Memory B cell (primary cell): ENCODE data around the gene GFOD1.
A peak's percentile ranks its signal among the peaks of the same experiment; 100 is the strongest.
"Not testable (repeated sequence)": the region's sequence is repeated elsewhere in the genome, so short reads cannot be mapped to it uniquely, and the experiment has no call there.

Source experiments
- ATAC-seq: fragments of 150-1000 bp; cut with Tn5 transposase; 2 replicates; pipeline ENCODE4 v1.10.0; 2021; ENCODE audit warnings: low read depth, mild to moderate bottlenecking, moderate library complexity
- DNase-seq, 2 donors: peaks; one replicate each; pipeline ENCODE4 v3.0.0; 2022; ENCODE audit warnings: low spot score in 2 of 2
- H3K27ac Mint-ChIP-seq: one replicate; pipeline ENCODE4 v1.8.0; 2022; ENCODE audit warnings: mild to moderate bottlenecking, moderate library complexity, mixed read lengths
- H3K27me3 Mint-ChIP-seq: one replicate; pipeline ENCODE4 v1.8.0; 2022; ENCODE audit warnings: mixed read lengths
- H3K36me3 Mint-ChIP-seq: one replicate; pipeline ENCODE4 v1.8.0; 2022; ENCODE audit warnings: mild to moderate bottlenecking, mixed read lengths
- H3K4me1 Mint-ChIP-seq: one replicate; pipeline ENCODE4 v1.8.0; 2022; ENCODE audit warnings: mixed read lengths
- H3K4me3 Mint-ChIP-seq: one replicate; pipeline ENCODE4 v1.8.0; 2022; ENCODE audit warnings: mild to moderate bottlenecking, moderate library complexity, mixed read lengths
- H3K9me3 Mint-ChIP-seq: one replicate; pipeline ENCODE4 v1.8.0; 2022; ENCODE audit warnings: mixed read lengths

The GFOD1 gene

DNA sequence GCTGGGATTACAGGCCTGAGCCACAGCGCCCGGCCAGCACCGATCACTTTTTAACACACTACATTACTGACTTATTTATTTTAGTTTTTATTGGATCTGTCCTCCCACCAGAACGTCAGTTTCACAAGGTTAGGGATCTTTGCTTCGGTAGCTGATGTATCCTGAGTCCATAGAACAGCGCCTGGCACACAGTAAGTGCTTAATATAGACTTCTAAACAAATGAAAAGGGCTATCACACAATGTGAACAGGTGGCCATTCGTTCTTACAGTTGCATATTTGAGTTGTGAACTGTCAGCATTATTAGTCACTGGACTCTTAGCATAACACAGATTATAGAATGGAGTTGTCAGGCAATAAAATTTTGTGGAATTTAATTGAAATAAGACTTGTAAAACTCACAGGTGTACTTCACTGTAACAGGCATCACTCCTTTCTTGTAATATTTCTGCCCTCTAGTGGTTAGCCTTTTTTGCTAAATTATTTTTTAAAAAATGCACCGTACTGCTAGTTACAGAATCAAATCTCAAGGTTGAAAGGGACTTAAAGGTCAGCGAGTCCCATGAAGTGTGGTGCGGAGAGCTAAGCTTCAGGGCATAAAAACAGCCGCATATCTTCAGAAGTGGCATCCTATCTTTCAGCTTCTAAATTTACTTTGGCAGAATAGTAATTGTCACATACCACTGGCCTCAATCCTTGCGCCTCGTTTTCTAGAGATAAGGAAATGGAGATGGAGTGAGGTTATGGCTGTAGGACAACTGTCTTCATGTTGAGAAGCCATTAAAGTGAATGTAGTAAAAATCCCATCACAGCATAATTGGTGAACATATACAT lies 155.7 kb downstream of the GFOD1 start:
- no peak overlapping the region for H3K4me3 Mint-ChIP-seq
- H3K27ac Mint-ChIP-seq: no peak overlapping the region
- ATAC-seq (no peak), DNase-seq (peak in 1 of 2 donors; percentile 49)
- no peaks in the 10 kb centered on the region for H3K9me3 Mint-ChIP-seq
- no peaks in the 10 kb centered on the region for H3K36me3 Mint-ChIP-seq
- peaks cover 15% of the 10 kb centered on the region for H3K4me1 Mint-ChIP-seq
- peaks cover 2% of the 10 kb centered on the region for H3K27me3 Mint-ChIP-seq

DNA sequence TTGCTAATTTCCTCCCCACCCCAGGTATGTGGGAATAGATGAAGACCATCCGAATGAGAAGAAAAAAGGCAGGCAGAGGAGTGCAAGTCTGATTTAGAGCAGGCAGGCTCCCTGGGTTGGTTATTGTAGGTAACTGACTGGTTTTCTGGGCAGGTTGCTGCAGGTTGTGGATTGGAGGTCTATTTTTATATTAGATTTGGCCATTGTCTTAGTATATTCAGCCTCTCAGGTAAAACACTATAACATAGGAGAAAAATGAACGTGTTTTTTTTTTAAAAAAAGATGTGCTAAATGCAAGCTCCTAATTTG lies 158.6 kb downstream of the GFOD1 start:
- Mint-ChIP-seq H3K9me3 (no peaks in the 10 kb centered on the region), H3K36me3 (peaks cover 4% of the 10 kb centered on the region), H3K4me1 (peaks cover 13% of the 10 kb centered on the region), H3K27ac (peak overlapping the region; percentile 96), H3K27me3 (peaks cover 2% of the 10 kb centered on the region), H3K4me3 (peak overlapping the region; percentile 94)
- no peak for ATAC-seq
- no peak for DNase-seq

DNA sequence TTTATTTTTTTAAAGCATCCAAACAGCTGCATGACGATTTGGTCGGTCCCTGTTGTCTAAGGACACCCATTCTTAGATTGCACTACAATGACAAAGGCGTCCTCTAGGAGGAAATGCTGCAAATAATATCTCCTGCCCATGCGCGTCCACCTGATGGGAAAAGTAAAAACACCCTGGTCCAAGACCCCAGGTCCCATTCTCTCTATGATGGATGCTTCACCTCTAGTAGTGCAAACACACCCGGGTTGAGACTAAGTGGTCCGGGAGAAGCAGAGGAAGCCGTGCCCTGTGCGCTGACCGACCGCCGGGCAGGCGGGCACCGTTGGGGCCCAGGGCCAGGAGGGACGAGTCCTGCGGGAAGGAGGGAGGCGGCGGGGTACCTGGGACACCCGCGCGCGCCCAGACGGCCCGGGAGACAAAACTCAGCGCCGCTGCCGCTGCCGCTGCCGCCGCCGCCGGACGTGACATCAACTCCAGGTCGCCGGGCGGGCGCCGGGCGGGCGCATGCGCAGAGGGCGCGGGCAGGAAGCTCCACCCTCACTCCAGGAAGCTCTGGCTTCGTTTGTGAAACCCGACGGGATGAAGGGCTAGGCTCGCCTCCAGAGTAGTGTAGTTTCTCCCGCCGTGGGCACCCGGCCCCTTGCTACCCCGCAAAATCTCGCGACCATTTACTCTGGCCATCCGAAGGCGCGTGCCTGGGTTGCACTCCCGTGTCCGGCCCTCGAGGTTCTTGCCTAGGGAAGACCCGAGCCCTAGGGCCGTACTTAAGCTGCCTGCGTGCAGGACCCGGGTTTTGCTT lies 159.1 kb downstream of the GFOD1 start, which contains the start of gene TBC1D7:
TSS of gene TBC1D7 (minus strand) at position 462 of the 799 bp plus-strand sequence. CDS start 1,639 bp downstream, outside the sequence.
- Mint-ChIP-seq H3K9me3 (no peaks in the 10 kb centered on the region), H3K27me3 (peaks cover 2% of the 10 kb centered on the region), H3K27ac (peak within 1 kb of the TSS; percentile 96), H3K4me1 (peaks cover 13% of the 10 kb centered on the region), H3K4me3 (peak within 1 kb of the TSS; percentile 94), H3K36me3 (peaks cover 9% of the 10 kb centered on the region)
- ATAC-seq (peak; percentile 88), DNase-seq (peak; percentile 92)

DNA sequence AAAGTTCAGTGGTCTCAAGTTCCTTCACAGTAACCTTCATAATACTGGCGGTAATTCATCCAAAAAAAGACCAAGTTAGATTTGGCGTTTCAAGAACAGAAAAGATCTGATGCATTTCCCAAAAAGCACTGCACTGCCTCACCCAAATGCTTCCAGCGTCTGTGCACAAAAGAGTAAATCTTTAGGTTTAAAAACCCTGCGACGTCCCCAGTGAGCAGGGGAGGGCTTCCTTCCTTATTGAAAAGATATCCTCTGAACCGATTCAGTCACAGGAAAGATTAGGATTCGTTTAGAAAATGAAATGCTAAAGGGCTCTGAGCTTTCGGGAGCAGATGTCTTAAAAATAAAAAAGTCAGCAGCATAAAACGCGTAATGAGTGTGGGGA lies 159.7 kb downstream of the GFOD1 start:
- peak; percentile 9 for ATAC-seq
- DNase-seq: no peak

DNA sequence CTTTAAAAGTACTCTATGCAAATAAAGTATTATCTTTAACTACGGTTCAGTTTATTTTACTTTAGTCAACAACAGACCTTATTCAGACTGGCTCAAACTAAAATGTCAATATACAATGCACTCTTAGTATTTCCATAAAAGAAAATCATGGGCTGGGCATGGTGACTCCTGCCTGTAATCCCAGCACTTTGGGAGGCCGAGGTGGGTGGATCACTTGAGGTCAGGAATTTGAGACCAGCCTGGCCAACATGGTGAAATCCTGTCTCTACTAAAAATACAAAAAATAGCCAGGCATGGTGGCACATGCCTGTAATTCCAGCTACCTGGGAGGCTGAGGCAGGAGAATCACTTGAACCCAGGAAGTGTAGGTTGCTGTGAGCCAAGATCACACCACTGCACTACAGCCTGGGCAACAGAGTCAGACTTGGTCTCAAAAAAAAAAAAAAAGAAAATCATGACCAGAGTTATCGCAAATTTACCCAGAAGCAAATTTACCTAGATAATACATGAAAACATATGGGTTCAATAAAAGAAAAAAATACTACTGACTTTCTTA lies 161.3 kb downstream of the GFOD1 start:
- not testable (repeated sequence) for H3K27ac Mint-ChIP-seq
- H3K36me3 Mint-ChIP-seq: peaks cover 18% of the 10 kb centered on the region

More for the DNA sequence above, 159.7 kb downstream of the GFOD1 start:
- H3K27ac Mint-ChIP-seq: peak overlapping the region; percentile 96
- H3K36me3 Mint-ChIP-seq: peaks cover 11% of the 10 kb centered on the region
- H3K4me1 Mint-ChIP-seq: peaks cover 13% of the 10 kb centered on the region
- H3K9me3 Mint-ChIP-seq: no peaks in the 10 kb centered on the region
- no peaks in the 10 kb centered on the region for H3K27me3 Mint-ChIP-seq
- H3K4me3 Mint-ChIP-seq: peak overlapping the region; percentile 94

DNA sequence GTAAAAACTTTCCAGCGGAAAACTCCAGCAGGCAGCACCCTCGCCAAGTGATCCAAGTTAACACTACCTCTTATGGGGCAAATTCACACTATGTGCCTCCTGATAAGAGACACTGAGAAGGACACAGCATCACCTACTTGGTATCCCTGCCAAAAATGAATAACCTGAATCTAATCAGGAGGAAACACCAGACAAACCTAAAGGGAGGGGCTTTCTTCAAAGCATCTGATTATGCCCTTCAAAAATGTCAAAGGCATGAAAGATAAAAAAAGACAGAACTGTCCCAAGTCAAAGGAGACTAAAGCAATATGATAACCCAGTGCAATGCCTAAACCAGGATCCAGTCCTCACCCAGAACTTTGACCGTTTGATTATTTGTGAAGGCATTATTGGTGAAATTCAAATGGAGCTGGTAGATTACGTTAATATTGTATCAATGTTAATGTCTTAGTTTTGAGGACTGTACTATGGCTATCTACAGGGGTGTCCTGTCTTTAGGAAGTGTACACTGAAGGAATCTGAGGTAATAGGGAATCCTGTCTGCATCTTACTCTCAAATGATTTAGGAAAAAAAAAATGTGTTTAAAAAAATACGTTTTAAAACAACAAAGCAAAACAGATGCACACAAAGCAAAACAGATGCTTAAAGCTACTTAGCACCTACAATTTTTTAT lies 167.4 kb downstream of the GFOD1 start:
- no peaks in the 10 kb centered on the region for H3K9me3 Mint-ChIP-seq
- peaks cover 43% of the 10 kb centered on the region for H3K36me3 Mint-ChIP-seq
- ATAC-seq (no peak), DNase-seq (no peak)
- H3K27me3 Mint-ChIP-seq: no peaks in the 10 kb centered on the region
- no peak overlapping the region for H3K27ac Mint-ChIP-seq
- H3K4me1 Mint-ChIP-seq: no peaks in the 10 kb centered on the region
- H3K4me3 Mint-ChIP-seq: no peak overlapping the region

More for the DNA sequence above, 161.3 kb downstream of the GFOD1 start:
- not testable (repeated sequence) for H3K9me3 Mint-ChIP-seq, H3K4me3 Mint-ChIP-seq, ATAC-seq, DNase-seq, H3K27me3 Mint-ChIP-seq
- H3K4me1 Mint-ChIP-seq: peaks cover 13% of the 10 kb centered on the region

DNA sequence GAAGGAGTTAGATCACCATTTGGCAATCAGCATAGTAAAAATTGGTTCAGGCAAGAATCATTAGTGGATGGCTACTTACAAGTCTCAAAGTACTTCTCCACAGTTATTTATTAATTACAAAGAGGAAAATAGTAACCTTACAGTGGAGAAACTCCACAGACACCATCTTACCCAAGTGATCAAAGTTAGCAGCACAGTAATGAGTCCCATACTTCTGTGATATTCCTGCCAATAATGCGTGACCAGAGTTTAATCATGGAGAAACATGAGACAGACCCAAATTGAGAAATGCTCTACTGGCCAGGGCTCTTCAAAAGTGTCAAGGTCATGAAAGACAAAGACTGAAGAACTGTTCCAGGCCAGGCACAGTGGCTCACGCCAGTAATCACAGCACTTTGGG lies 168.6 kb downstream of the GFOD1 start:
- Mint-ChIP-seq H3K36me3 (peaks cover 46% of the 10 kb centered on the region), H3K27me3 (no peaks in the 10 kb centered on the region), H3K4me3 (no peak overlapping the region), H3K4me1 (no peaks in the 10 kb centered on the region), H3K9me3 (no peaks in the 10 kb centered on the region), H3K27ac (no peak overlapping the region)
- no peak for DNase-seq
- no peak for ATAC-seq

DNA sequence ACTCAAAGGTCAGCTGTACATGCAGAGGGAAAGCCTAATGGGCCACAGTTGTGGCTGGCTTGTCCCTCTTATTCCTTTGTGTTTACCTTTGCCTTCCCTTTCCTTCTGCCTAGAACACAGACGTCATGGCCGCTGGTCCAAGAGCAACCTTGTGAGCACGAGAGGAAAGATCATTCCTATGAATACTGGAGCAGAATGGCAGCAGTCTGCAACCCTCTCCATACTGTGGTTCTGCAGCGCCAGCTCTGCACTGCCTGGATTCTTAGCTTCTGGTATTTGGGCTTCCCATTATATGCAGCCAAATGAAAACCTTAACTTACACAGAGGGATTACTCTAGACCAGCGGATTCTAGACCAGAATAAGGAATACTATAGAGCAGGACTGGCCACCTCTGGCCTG lies 171.5 kb downstream of the GFOD1 start:
- Mint-ChIP-seq H3K27me3 (no peaks in the 10 kb centered on the region), H3K27ac (no peak overlapping the region), H3K4me3 (no peak overlapping the region), H3K36me3 (peaks cover 39% of the 10 kb centered on the region), H3K9me3 (no peaks in the 10 kb centered on the region), H3K4me1 (peaks cover 3% of the 10 kb centered on the region)
- no peak for ATAC-seq
- DNase-seq: no peak

DNA sequence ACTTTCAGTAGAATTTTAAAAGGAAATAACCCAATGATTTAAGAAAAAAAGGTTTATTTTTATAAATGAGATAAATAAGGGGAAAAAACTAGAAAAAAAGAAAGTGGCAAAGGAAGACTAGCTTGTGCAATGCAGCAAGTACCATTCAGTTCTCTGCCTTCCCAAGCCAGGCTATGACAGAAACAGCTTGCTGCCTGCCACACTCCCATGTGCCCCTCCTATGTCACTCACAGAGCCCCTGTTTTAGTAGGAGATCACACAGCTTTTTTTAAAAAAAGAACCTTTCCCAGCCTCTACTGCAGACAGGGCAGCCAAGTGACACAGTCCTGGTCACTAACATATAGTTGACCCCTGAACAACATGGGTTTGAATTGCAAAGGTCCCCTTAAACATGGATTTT lies 172.6 kb downstream of the GFOD1 start:
- no peak overlapping the region for H3K4me3 Mint-ChIP-seq
- no peak for DNase-seq
- no peak for ATAC-seq
- no peaks in the 10 kb centered on the region for H3K9me3 Mint-ChIP-seq
- H3K36me3 Mint-ChIP-seq: peaks cover 35% of the 10 kb centered on the region
- H3K27ac Mint-ChIP-seq: no peak overlapping the region
- H3K27me3 Mint-ChIP-seq: no peaks in the 10 kb centered on the region
- H3K4me1 Mint-ChIP-seq: peaks cover 3% of the 10 kb centered on the region

DNA sequence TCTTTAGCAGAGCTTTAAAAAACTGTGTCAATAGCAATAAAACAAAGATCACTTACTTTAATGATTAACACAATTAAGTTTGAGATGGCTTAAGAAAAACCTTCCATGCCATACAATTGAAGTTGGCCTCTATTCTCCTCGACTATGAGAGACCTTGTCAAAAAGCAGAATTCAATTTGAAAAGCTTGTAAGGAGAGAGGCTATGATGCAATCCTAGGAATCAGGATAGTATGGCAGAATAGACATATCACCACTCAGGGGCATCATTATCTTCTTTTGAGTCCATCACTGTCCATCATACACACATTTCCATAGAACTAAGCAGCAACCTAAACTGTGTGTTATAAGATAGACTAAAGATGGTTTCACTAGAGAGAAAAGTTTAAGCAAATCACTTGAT lies 176.2 kb downstream of the GFOD1 start:
- no peaks in the 10 kb centered on the region for H3K27me3 Mint-ChIP-seq
- no peaks in the 10 kb centered on the region for H3K9me3 Mint-ChIP-seq
- no peak overlapping the region for H3K4me3 Mint-ChIP-seq
- no peak overlapping the region for H3K27ac Mint-ChIP-seq
- ATAC-seq (no peak), DNase-seq (no peak)
- H3K4me1 Mint-ChIP-seq: peaks cover 3% of the 10 kb centered on the region
- H3K36me3 Mint-ChIP-seq: peaks cover 38% of the 10 kb centered on the region

DNA sequence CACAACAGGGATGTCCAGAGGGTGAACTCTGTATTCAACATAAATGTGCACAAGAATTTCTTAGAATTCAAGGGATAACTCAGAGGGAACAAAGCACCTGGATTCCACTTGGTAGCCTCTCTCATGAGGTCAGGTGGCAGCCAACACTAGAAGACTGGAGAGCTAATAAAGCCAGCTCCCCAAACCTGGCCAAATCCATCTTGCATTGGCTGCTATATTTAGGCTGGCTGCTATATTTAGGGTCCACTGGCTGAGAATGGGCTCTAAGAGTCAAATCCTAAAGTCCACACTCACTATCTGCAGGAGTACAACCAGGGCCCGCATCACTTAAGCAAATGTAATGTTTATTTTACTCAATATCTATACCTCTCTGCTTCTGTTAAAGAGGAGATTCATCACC lies 179.1 kb downstream of the GFOD1 start:
- H3K36me3 Mint-ChIP-seq: peaks cover 25% of the 10 kb centered on the region
- H3K9me3 Mint-ChIP-seq: no peaks in the 10 kb centered on the region
- H3K27me3 Mint-ChIP-seq: no peaks in the 10 kb centered on the region
- DNase-seq: no peak
- H3K4me3 Mint-ChIP-seq: no peak overlapping the region
- H3K27ac Mint-ChIP-seq: no peak overlapping the region
- no peak for ATAC-seq
- H3K4me1 Mint-ChIP-seq: peaks cover 16% of the 10 kb centered on the region
